NCI-H1930 (cell line): ENCODE measurements around the gene SLC30A1.
"Not testable (repeated sequence)": the region's sequence is repeated elsewhere in the genome, so short reads cannot be mapped to it uniquely, and the experiment has no call there.

ENCODE experiments used
- DNase-seq, 2 experiments: peaks; one replicate each; lab custom pipeline; 2025; lab: John Stamatoyannopoulos, UW

The SLC30A1 gene

GRCh38 chr1:211583011-211583992, 4.3 kb upstream of the SLC30A1 start:
- no peak for DNase-seq

- no peak for DNase-seq
Observed at GRCh38 chr1:211581526-211581925, 2.6 kb upstream of the SLC30A1 start.

- no peak for DNase-seq
Observed at GRCh38 chr1:211580303-211580687, 1.3 kb upstream of the SLC30A1 start.

- peak; percentile 62 to 76 for DNase-seq
Observed at GRCh38 chr1:211579440-211580302, 710 bp upstream of the SLC30A1 start.

GRCh38 chr1:211577819-211578639, 932 bp downstream of the SLC30A1 start:
- peak; percentile 37 to 41 for DNase-seq

GRCh38 chr1:211577277-211577818, 1.6 kb downstream of the SLC30A1 start:
- no peak for DNase-seq

- DNase-seq = no peak
Observed at GRCh38 chr1:211576717-211577116, 2.2 kb downstream of the SLC30A1 start.

GRCh38 chr1:211574705-211575104, 4.3 kb downstream of the SLC30A1 start:
- DNase-seq = no peak

GRCh38 chr1:211571998-211572397, 7.0 kb downstream of the SLC30A1 start:
- no peak for DNase-seq

- DNase-seq = not testable (repeated sequence)
Observed at GRCh38 chr1:211570378-211570777, 8.6 kb downstream of the SLC30A1 start.

GRCh38 chr1:211566431-211567025, 12.4 kb downstream of the SLC30A1 start:
- no peak for DNase-seq

GRCh38 chr1:211564084-211564483, 14.9 kb downstream of the SLC30A1 start:
- DNase-seq = no peak

GRCh38 chr1:211559222-211560010, 19.5 kb downstream of the SLC30A1 start:
- no peak for DNase-seq

GRCh38 chr1:211557894-211558625, 20.9 kb downstream of the SLC30A1 start:
- no peak for DNase-seq

- no peak for DNase-seq
Observed at GRCh38 chr1:211553549-211553948, 25.4 kb downstream of the SLC30A1 start.

GRCh38 chr1:211551638-211552460, 27.1 kb downstream of the SLC30A1 start:
- no peak for DNase-seq

- DNase-seq = no peak
Observed at GRCh38 chr1:211549092-211549711, 29.8 kb downstream of the SLC30A1 start.
